NCI-H345 (cell line): ENCODE measurements around the gene TOP2A.
A peak's percentile ranks its signal among the peaks of the same experiment; 100 is the strongest.

ENCODE experiments used
- DNase-seq: peaks from one replicate; lab custom pipeline; 2025; lab: John Stamatoyannopoulos, UW

Gene TOP2A, protein sequence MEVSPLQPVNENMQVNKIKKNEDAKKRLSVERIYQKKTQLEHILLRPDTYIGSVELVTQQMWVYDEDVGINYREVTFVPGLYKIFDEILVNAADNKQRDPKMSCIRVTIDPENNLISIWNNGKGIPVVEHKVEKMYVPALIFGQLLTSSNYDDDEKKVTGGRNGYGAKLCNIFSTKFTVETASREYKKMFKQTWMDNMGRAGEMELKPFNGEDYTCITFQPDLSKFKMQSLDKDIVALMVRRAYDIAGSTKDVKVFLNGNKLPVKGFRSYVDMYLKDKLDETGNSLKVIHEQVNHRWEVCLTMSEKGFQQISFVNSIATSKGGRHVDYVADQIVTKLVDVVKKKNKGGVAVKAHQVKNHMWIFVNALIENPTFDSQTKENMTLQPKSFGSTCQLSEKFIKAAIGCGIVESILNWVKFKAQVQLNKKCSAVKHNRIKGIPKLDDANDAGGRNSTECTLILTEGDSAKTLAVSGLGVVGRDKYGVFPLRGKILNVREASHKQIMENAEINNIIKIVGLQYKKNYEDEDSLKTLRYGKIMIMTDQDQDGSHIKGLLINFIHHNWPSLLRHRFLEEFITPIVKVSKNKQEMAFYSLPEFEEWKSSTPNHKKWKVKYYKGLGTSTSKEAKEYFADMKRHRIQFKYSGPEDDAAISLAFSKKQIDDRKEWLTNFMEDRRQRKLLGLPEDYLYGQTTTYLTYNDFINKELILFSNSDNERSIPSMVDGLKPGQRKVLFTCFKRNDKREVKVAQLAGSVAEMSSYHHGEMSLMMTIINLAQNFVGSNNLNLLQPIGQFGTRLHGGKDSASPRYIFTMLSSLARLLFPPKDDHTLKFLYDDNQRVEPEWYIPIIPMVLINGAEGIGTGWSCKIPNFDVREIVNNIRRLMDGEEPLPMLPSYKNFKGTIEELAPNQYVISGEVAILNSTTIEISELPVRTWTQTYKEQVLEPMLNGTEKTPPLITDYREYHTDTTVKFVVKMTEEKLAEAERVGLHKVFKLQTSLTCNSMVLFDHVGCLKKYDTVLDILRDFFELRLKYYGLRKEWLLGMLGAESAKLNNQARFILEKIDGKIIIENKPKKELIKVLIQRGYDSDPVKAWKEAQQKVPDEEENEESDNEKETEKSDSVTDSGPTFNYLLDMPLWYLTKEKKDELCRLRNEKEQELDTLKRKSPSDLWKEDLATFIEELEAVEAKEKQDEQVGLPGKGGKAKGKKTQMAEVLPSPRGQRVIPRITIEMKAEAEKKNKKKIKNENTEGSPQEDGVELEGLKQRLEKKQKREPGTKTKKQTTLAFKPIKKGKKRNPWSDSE (N-terminal part only)

DNA sequence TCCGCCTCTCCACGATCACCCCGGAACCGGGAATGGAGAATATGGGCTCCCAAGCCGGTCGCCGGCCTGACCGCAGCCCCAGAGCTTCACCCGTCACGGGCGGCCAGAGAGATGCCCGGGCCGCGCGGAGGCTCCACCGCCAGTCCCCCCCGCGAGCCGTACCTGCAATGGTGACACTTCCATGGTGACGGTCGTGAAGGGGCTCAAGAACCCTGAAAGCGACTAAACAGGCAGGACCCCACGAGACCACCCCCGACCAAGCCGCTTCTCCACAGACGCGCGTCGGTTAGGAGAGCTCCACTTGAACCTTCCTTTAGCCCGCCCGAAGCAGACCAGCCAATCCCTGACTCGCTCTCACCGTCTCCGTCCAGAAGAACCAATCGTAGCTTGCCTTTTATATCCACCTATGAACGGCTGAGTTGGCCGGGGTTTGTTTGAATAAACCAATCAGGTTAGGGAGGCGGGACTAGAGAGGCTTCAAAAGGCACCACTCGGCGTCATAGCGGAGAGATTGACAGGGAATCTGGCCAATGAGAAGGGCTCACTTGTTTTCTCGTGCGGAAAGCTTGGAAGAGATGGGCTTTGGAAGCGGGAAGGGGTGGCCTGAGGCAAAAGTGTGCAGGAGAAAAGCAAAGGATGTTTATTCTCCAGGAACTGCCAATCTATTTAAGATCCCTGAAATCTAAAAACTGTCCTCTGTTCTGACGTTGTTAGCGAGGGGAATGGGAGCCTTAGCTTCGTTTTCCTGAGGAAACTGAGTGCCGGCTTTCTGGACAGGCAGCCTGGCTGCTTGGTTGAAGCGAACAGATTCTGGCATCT is at the start of gene TOP2A:
TOP2A (minus strand) TSS at position 288 of the 819 bp plus-strand sequence; CDS start at position 183, 105 bp downstream.
- DNase-seq: peak; percentile 100

DNA sequence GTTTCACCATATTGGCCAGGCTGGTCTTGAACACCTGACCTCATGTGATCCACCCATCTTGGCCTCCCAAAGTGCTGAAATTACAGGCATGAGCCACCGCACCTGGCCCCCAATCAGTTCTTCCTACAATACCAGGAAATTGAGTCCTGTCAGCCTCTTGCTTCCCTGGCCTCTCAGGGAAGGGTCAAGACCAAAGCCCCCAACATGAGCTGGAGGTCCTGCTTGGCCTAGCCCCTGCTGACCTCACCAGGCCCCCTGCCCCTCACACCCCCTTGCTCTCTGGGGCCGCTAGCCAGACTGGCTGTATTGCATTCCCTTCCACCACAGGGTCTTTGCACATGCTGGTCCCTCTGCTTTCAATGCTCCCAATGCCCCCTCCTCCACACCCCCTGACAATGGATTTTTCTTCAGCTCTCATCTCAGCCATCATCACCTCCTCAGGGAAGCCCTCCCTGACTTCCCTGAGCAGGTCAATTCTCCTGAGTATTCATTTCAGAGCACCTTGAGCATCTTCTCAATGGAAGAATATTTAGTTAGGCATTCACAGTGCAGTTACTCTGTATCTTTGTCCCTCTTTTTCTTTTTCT is 49.7 kb upstream of the TOP2A start:
- DNase-seq: no peak

DNA sequence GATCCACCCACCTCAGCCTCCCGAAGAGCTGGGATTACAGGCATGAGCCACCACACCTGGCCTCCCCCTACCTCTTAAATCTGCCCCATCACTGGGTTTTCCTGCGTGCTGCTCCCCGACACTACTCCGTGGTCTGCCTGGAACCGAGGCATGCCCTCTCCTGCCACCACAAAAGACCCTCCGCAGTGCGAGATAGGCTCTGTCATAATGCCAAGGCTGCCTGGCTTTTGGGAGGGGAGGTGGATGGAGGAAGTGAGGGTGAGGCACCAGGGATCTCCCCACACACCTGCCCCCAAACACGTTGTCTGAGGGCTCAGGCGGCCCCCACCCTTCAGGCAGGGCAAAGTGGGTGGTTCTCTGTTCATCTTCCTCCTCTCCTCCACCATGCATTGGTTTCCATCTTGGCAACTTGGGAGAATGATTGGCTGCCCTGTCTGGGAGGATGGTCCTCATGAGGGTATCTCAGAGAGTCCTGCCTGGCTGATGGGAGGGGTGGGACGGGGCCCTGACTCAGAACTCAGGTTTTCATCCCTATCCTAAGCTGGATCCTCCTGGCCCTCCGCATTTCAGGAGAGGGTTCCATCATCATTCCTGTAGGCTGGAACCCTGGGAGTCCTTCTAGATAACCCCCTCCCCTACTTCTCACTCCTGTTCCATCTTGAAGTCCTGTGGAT is 48.7 kb upstream of the TOP2A start:
- no peak for DNase-seq

DNA sequence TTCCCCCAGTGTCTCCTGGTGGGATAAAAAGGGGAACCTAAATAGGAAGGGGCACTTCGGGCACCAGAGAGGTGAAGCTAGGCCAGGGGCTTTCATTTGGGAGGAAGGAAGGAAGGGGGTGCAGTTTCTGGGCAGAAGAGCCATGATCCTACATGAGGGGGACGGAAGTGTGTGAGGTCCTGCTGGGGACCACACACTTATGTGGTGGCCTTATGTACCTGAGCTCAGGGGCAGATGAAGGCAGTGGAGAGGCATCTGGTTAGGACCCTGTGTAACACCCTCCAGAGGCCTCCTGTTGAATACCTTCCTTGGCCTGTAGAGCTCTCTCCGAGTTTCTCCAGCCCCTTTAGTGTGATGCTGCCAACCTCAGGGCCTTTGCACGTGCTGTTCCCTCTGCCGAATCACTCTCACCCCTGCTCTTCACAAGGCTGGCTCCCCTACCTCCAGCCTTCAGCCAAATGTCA is 46.7 kb upstream of the TOP2A start:
- DNase-seq: no peak

DNA sequence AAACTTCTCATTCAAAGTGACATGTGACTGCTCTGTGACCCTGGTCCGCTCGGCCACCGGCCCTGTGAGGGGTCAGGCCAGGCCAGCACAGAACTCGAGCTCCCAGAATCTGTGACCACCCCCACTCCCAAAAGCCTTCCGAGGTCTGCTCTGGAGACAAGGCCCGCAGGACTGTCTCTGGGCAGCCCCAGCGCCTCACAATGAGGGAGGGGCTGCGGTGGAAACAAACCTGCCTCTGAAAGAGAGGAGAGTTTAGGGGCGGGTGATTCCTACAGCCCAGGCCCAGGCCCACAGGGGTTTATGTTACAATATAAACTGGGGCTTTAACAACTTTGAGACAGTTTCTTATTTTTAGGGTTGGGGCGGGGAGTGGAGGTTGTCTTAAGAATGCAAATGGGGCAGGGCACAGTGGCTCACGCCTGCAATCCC is 45.4 kb upstream of the TOP2A start:
- DNase-seq: no peak

DNA sequence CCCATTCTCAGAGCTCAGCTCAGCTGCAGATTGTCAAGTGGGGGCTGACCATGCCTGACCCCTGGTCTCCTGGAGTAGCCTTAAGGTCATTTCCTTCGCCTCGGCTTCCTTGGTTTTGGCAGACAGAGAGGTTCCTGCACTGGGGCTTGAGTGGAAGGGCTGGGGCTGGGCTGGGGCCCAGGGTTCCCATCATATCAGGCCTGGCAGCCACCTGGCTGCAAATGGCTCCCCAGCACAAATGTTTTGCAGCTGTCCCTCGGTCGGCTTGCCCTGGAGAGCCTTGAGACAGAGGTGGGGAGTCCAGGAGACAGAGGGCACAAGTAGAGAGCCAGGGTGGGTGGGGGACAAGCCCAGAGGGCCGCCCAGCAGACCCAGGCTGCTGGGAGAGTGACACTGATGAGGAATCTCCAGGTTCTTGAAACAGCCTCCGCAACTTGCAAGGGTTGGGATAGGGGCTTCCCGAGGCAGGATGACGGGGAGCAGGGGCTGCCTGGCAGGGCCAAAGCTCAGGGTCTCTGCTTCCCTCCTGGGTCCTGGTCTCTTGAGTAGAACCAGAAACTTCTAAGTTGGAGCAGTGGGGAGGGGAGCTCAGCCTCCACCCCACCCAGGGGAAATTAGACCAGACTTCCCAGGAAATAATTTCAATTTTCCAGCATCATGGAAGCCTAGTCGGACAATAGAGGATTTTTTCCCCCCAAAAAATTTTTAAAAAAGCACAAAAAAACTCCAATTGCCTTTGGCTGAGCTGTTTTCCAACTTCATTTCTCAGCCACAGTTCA is 44.8 kb upstream of the TOP2A start:
- no peak for DNase-seq

DNA sequence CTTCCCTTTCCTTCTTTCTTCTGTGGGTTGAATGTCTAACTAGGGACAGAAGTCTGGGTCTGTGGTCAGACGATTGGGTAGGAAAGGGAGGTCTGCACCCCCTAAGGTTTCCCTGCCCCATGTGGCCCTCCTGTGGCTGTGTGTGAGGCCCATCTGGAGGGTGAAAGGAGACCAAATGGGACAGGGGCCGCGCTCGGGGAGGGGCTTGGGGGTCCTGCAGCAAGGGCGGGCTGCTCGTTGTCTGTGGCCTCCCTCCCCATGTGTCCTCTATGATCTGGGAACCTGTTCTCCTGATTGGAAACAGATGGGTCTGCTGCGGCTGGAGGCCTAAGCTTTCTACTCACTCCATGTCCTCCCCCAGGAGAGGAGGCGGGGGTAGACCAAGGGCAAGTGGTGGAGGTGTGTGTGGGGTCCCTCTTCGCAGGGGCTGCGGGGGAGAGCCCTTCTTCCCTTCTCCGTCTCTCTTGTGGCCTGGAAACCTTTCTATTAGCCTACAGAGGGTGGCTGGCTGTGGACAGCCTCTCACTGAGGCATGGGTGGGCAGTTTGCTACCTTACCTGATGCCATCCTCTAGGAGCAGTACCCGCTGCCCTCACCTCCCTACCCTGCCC is 44.1 kb upstream of the TOP2A start:
- no peak for DNase-seq

DNA sequence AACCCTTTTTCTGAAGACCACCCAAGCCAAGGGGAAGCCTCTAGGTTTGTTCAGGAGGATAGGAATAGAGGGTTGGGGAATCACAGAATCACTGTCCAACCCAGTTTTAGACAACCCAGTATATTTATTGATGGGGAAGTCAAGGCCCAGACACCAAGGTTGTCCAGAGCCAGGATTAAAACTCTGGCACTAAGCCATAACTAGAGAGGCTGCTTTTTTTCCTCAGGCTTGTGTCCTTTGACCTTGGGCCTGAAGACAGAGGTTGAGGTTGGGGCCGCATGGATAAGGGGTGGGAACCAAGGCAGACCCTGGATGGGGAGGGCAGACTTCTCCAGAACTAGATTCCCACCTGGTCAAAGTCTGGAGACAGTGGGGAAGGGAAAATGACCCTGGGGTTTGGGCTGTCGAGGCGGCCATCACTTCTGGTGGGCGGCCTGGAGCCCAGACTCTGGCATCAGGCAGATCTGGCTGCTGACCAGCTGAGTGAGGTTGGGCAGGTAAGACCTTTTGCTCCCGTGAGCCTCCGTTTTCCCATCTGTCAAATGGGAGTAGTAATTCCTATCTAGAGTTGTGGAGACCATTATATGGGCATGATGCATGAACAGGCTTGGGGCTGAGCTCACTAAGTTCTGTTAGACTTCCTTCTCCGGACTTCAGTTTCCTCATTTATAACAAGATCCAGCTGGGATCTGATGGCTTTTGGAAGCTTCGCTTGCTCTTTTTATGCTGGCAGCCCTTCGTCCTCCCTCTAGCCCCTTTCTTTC is 43.5 kb upstream of the TOP2A start:
- DNase-seq: no peak

DNA sequence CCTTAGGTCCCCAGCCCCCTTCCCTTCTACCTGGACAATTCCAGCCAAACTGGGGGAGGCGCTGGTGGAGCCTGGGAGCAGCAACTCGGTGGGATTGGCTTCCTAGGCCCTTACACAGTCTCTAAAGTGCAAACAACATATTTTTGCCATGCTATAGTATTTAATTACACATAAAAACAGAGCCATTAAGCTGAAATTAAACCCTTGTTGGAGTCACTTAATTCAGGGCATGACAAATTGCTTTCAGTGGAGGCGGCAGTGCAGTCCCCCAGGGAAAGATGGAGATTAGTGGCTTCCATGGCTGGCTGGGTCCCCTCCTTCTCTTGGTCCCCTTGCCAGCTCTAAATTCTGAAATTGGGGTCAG is 42.9 kb upstream of the TOP2A start:
- DNase-seq: no peak

DNA sequence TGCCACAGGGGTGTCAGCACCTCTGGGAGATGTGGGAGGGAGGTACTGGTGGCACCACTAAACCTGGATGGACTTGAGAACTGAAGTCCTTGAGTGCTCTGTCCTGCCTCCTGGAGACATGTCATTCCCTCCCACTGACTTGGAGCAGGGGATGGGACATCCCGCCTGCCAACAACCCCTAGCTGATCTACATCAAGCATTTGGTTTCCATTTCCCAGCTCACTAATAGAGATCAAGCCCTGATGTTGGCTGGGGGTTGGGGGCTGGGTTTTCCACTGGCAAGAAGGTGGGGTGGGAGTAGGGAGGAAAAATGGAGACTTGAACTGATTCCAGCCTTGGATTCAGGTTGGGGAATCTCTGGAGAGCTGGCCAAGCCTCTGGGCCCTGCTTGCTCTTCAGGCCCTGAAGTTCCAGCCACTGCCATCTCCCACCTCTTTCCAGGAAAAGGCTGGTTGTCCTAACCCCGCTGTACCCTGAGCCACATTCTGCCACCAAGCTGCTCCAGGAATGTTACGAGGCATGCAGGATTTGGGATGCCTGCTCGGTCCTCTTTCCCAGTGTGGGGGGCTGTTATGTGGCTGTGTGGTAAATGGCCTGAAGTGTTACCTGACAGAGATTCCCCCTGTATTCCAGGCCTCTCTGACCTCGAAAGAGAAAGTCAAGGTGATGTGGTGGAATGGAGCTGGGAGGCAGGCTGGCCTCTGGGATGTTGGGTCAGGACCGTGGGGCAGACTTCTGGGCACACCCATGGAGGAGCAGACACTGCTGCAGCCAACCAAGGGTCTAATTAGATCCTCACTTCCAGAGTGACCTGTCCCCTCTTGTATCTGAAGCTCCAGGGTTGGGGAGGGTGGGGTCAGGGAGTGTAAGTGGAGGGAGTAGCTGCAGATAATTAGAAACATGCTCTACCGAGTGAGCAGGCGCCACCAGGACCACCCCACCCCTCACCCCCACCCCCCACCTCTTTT is 42.2 kb upstream of the TOP2A start:
- DNase-seq: no peak

DNA sequence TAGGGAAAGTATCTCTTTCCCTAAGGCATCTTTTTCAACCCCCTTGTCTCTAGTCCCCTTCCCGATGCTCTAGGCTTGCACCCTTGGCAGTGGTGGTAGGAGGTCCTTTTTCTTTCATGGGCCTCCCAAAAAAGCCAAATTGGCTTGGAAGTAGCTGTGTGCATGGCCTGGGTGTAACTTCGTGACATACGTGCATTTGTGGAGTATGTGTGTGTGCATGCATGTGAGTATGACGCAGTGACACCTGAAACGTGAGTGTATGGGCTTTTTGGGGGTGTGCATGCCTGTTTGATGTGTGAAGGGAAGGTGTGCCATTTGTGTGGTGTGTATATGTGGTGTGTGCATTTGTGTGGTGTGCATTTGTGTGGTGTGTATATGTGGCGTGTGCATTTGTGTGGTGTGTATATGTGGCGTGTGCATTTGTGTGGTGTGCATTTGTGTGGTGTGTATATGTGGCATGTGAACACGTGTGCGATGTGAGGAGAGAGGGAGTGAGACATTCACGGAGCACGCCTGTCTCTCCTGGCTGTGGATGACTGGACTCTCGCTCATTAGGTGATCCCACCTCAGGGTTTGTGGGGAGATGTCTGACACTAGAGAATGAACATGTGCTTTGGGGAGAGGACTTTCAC is 41.3 kb upstream of the TOP2A start:
- DNase-seq: no peak

DNA sequence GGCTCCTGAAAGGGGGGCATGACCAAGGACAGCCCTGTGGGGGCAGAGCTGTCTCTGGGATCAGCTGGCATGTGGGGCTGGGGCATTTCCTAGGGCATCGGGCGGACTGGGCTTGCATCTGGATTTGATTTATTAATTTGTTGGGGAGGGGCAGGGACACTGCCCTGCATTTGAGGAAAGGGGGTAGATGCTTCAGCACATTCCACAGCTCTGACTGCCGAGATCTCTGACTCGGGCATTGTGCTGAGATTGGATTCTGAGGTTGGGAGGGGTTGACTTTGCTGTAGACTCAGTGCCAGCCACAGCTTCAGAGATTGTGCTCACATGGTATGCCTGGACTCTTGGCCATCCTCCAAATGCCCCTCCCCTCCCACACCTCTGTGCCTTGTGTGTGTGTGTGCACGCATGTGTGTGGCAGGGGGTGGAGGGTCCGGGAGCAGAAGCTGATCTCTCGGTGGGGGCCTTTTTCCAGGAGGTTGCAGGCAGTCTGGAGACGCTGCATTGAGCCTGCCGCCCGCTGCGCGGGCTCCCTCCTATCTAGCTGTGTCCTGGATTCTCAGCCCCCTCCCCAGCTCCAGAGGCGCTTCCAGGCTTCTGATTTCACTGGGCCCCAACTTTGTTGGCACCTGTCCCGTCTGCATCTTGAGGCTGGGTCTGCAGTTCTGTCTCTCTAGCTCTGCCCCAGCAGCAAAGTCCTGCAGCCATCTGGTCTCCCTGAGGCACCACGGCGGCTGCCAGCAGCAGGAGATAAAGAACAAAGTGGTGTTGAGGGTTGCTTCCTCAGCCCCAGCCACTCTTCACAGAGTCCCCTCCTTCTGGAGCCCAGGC is 40.5 kb upstream of the TOP2A start:
- no peak for DNase-seq

DNA sequence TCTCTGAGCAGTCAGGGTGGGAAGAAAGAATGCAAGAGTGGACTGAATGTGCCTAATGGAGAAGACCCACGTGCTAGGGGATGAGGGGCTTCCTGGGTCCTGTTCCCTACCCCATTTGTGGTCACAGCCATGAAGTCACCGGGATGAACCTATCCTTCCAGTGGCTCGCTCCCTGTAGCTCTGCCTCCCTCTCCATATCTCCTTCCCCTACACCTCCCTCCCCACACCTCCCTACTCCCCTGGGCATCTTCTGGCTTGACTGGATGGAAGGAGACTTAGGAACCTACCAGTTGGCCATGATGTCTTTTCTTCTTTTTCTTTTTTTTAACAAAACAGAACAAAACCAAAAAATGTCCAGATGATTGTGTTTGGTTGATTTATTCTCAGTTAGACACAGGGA is 39.7 kb upstream of the TOP2A start:
- DNase-seq: no peak

DNA sequence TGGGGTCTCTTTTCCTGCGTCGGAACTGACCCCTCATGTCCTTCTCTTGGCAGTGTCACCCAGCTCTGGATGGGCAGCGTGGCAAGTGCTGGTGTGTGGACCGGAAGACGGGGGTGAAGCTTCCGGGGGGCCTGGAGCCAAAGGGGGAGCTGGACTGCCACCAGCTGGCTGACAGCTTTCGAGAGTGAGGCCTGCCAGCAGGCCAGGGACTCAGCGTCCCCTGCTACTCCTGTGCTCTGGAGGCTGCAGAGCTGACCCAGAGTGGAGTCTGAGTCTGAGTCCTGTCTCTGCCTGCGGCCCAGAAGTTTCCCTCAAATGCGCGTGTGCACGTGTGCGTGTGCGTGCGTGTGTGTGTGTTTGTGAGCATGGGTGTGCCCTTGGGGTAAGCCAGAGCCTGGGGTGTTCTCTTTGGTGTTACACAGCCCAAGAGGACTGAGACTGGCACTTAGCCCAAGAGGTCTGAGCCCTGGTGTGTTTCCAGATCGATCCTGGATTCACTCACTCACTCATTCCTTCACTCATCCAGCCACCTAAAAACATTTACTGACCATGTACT is 38.8 kb upstream of the TOP2A start:
- no peak for DNase-seq

DNA sequence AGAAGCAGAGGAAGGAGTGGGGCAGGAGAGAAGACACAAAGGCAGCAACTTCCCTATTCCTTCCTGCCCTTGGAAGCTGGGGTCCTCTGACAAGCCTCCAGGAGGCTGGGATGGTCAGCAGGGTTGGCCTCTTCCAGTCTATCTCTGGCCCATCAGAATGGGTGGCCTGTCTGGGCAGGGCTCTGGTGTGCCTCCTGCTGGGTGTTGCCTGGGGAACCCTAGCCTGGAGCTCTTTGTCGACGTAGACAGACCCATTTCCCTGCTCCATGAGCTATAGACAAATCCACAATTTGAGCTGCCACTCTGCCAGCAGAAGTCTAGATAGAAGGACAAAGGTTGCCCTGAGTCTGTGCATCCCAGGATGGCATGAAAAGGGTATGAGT is 36.9 kb upstream of the TOP2A start:
- DNase-seq: no peak
